Jurkat, Clone E6-1 (cell line): ENCODE data around the gene MFSD8.
"Not testable (repeated sequence)": the region's sequence is repeated elsewhere in the genome, so short reads cannot be mapped to it uniquely, and the experiment has no call there.

Source experiments
- DNase-seq: peaks from one replicate; pipeline ENCODE4 v3.0.0-alpha.2; 2011; ENCODE audit warnings: low read depth, low spot score
- H3K4me3 ChIP-seq: 2 replicates; pipeline ENCODE4 v1.5.1; 2011; ENCODE audit warnings: mild to moderate bottlenecking, low read length, control low read depth, moderate library complexity

MFSD8 gene

DNA sequence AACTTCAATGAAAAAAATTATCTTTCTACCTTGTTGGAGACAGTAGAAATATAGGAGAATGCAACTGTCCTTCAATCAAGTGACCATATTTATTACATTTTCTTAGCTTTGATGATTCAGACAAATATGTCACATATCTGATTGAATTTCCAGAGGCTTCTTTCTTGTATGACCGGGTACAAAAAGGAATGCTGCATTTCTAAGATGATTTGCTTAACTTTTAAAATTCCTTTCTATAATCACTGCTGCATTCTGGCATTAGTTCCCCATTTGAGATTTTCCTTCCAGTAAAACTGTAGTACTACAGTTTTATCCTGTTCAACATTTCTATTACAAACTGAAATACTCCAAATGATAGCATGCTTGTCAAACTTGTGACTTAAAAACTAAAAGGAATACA, 5.2 kb downstream of the MFSD8 start:
- no peak for DNase-seq
- H3K4me3 ChIP-seq: no peak overlapping the region

DNA sequence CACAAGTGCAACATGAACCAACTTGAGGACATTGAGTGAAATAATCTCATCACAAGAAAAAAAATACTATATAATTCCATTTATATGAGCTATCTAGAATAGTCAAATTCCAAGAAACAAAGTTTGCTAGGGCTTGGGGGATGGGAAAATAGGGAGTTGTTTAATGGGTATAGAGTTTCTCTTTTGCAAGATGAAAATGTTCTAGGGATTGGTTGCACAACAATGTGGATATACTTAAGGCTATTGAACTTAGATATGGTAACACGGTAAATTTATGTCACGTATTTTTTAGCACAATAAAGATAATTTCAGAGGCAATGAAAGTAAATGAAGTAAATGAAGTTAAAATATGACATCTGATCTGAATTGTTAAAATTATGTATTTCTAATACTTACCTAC, 7.9 kb downstream of the MFSD8 start:
- no peak overlapping the region for H3K4me3 ChIP-seq
- no peak for DNase-seq

DNA sequence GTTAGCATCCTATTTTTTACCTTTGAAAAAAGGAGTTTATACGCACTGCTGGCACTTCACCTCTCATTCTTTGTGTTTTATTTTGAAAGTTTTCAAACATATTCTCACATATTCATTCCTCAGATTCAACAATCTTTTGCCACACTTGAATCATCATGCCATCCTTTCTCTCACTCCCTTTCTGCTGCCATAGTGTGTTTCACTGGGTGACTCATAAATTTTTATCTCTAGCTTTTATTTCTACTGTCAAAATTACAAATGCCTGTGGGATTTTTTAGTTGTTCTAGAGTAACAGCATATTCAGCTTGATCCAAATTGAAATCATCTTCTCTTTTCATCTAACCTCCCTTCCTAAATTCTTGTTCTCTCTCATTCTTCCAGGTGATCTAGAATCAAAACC, 28.0 kb downstream of the MFSD8 start:
- DNase-seq: no peak
- H3K4me3 ChIP-seq: no peak overlapping the region

DNA sequence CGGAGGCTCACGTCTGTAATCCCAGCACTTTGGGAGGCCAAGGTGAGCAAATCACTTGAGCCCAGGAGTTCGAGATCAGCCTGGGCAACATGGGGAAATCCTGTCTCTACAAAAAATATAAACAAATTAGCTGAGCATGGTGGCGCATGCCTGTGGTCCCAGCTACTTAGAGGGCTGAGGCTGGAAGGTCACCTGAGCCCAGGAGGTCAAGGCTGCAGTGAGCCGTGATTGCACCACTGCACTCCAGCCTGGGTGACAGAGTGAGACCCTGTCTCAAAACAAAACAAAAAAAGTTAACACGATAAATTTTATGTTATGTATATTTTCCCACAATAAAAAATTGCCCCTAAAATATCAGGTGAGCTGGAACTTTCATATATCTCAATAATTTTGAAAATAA, 33.1 kb downstream of the MFSD8 start:
- not testable (repeated sequence) for DNase-seq, H3K4me3 ChIP-seq

DNA sequence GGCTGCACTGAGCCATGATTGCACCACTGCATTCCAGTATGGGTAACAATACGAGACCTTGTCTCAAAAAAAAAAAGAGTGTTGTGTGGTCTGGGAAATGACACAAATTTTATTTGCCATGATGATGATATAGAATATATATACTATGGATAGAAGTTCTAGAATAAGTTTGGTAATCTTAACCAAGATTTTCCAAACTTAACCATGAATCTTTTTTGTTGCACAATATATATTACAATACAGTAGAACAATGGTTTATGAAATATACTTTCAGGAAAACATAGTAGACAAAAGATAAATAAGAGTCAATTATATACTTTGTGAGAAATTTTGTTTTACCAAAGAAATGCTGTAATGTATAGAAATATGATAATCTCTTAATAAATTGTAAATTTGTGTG, 34.8 kb downstream of the MFSD8 start:
- H3K4me3 ChIP-seq: no peak overlapping the region
- no peak for DNase-seq

DNA sequence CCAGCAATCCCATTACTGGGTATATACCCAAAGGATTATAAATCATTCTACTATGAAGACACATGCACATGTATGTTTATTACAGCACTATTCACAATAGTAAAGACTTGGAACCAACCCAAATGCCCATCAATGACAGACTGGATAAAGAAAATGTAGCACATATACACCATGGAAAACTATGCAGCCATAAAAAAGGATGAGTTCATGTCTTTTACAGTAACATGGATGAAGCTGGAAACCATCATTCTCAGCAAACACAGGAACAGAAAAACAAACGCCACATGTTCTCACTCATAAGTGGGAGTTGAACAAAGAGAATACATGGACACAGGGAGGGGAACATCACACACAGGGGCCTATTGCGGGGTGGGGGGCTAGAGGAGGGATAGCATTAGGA, 39.3 kb downstream of the MFSD8 start:
- H3K4me3 ChIP-seq, DNase-seq: not testable (repeated sequence)

DNA sequence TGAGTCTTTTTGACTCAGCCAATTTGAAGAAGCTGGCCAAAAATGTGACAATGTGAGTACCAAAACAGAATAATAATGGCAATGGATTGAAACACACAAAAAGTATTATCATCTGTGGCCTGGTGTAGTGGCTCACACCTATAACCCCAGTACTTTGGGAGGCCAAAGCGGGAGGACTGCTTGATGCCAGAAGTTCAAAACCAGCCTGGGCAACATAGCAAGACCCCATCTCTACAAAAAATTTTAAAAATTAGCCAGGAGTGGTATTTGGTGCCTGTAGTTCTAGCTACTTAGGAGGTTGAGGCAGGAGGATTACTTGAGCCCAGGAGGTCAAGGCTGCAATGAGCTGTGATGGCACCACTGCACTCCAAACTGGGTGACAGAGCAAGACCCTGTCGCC, 42.7 kb downstream of the MFSD8 start:
- DNase-seq: no peak
- no peak overlapping the region for H3K4me3 ChIP-seq

DNA sequence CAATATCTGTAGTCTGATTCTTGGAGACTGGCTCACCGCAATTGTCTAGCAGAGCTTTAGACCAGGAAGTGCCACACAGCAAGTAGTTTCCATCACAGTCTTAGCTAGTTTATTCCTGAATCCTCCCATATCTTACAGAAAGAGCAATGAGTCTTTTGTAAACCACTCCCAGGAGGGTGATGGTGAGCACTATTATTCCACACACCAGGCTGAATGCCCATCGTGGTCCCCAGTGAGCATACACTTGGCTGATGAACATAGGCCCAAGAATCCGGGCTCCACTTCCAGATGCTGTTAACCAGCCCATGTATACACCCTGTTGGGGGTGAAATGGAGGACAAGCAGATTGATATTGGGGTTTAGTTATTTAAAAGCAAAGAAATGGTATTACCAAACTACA, 44.5 kb downstream of the MFSD8 start:
- no peak for DNase-seq

DNA sequence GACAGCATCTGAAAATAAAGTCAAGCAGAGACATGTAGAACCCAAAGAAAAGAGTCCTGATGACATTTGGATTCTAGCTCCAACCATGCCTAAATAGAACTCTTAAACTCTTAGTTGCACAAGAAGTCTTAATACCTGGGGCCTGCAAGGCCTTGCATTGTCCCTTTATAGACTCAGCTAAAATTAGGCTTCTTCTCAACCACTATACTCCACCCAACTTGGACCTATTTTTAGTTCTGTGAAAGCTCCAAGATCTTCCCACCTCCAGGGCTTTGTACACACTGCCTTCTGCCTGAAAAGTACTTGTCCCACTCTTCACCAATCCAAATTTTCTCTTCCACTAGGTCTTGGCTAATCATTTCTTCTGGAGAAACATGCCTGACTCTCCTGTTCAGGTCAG, 47.8 kb downstream of the MFSD8 start:
- no peak overlapping the region for H3K4me3 ChIP-seq
- no peak for DNase-seq

More for the DNA sequence above, 44.5 kb downstream of the MFSD8 start:
- no peak overlapping the region for H3K4me3 ChIP-seq

DNA sequence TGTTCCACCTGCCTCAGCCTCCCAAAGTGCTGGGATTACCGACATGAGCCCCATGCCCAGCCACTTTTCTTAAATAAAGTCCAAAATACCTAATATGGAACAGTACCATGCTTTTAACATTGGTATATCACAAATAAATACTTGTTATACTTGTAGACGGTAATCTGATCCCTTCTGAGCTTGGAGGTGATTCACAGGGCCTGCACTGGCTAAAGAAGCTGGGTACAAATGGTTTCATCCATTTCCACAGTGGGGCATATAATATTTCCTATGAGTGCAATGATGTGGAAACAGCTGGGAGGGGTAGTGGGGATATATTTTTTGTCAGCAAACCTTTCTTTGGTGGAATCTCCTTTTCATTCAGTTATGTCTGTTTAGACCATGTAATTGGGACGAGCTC, 48.5 kb downstream of the MFSD8 start:
- no peak for DNase-seq
- H3K4me3 ChIP-seq: no peak overlapping the region

DNA sequence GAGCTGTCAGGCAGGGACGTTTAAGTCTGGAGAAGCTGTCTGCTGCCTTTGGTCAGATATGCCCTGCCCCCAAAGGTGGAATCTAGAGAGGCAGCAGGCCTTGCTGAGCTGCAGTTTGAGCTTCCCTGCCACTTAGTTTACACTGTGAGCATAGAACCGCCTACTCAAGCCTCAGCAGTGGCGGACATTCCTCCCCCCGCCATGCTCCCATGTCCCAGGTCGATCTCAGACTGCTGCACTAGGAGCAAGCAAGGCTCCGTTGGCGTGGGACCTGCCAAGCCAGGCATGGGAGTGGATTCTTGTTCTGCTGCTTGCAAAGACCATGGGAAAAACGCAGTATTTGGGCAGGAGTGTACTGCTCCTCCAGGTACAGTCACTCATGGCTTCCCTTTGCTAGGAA, 59.9 kb downstream of the MFSD8 start:
- no peak overlapping the region for H3K4me3 ChIP-seq
- no peak for DNase-seq

DNA sequence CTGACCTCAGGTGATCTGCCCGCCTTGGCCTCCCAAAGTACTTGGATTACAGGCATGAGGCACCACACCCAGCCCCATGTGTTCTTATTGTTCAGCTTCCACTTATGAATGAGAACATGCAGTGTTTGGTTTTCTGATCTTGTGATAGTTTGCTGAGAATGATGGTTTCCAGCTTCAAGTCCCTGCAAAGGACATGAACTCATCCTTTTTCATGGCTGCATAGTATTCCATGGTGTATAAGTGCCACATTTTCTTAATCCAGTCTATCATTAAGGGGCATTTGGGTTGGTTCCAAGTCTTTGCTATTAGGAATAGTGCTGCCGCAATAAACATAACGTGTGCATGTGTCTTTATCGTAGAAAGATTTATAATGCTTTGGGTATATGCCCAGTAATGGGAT, 65.3 kb downstream of the MFSD8 start:
- H3K4me3 ChIP-seq, DNase-seq: not testable (repeated sequence)

DNA sequence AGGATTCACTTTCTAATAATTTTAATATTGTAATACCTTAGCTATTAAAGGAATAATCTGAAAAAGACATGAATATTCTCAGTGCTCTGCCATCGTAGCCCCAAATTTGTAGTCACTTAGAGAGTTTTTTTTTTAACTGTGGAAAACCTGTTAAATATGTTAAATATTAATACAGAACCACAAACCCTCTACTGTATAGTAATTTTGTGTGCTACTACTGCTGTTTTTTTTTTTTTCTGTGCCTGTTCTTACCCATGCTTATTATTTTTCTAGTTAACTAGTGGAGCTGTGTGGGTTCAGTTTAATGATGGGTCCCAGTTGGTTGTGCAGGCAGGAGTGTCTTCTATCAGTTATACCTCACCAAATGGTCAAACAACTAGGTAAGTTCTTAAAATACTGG, 68.4 kb downstream of the MFSD8 start:
- no peak for DNase-seq
- no peak overlapping the region for H3K4me3 ChIP-seq

DNA sequence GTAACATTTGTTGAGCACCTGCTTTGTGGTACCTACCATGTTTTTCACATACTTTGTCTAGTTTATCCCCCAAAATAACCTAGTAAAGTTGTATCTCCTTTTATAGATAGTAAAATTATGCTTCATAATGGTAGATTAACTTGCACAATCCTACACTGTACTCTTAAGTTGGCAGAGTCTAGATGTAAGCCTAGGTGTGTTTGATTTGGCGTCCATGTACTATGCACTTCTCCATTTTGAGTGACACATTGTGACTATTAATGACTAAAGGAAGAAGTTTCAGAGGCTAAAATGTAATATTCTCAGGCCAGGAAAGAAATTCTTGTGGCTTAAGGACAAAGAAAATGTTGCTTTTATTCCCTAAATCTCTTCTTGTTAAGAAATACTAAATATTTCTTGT, 68.9 kb downstream of the MFSD8 start:
- no peak overlapping the region for H3K4me3 ChIP-seq
- DNase-seq: no peak

DNA sequence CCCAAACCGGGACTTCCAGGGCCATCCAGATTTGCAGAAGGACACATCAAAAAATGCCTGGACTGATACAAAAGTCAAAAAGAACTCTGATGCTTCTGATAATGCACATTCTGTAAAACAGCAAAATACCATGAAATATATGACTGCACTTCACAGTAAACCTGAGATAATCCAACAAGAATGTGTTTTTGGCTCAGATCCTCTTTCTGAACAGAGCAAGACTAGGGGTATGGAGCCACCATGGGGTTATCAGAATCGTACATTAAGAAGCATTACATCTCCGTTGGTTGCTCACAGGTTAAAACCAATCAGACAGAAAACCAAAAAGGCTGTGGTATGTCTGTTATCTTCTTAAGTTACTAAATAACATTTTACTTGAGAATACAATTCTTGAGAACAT, 75.1 kb downstream of the MFSD8 start:
- no peak for DNase-seq
- H3K4me3 ChIP-seq: no peak overlapping the region

DNA sequence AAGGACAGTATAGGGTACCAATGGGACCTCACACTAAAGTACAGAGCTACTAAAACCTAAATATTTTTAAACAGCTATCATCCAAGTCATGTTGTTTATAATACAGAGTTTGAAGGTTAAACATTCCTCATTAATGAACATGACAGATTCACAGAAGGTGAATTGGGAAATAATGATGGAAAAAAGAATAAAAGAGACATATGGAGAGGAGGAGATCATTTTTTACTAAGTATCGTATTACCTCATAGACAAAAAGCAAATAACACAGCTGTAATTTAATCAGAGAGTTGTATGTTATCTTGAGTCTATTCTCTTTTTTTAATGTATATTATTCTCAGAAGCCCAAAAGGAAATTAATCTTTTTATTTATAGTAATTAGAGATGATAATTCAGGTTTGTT, 76.4 kb downstream of the MFSD8 start:
- H3K4me3 ChIP-seq: no peak overlapping the region
- no peak for DNase-seq

DNA sequence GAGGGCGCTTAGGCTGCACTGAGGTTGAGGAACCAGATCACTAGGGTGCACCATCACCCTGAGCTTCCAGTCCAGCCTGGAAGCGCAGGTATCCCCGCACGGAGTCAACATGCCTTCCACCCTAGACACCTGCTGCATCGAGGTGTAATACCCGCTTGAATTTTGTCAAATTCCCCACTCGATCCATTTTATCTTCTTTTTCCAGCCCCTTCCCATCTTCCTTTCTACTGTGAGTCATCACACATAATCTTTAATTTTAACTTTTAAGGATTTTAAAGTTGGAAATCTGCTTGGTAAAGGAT, 83.5 kb downstream of the MFSD8 start:
- H3K4me3 ChIP-seq: peak overlapping the region; percentile 88
- DNase-seq: no peak

DNA sequence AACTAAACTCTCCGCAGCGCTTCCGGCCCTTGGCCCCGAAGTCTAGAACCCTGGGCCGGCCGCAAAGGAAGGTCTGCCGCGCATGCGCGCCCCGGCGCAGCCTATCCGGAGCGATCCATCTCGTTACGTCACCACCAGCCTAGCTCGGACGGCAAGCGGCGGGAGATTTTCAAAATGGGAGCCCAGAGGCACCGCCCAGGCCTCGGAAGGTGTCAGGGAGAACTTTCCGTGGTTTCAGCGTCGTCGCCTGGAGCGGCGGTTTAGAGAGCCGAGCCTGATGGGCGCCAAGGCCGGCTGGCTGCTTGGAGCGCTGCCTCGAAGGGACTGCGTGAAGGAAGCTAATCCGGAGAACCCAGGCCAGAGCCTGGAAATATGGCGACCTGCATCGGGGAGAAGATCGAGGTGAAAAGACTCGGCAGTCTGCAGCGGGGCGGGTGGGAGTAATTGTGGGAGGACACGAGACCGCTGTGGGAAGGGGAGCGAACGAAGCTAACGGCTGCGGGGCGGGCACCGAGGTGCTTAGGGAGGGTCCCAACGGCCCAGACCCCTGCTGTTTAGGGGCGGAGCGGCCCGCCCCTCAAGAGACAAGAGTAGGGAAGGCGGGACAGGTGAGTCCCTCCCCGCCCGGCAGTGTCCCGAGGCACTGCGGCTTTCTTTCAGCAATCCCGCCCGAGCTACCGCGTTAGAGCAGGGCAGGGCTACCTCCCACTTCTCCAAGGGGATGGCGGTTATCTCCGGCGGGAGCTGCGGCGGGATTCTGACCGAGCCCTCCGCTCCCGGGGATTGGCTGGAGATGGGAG, 84.0 kb downstream of the MFSD8 start, which contains the start of gene PLK4:
Gene PLK4, plus strand, starts transcription at position 131 of the 800 bp plus-strand sequence. Its CDS starts 242 bp downstream, at position 373.
- H3K4me3 ChIP-seq: peak within 1 kb of the TSS; percentile 88
- peak; percentile 95 for DNase-seq

DNA sequence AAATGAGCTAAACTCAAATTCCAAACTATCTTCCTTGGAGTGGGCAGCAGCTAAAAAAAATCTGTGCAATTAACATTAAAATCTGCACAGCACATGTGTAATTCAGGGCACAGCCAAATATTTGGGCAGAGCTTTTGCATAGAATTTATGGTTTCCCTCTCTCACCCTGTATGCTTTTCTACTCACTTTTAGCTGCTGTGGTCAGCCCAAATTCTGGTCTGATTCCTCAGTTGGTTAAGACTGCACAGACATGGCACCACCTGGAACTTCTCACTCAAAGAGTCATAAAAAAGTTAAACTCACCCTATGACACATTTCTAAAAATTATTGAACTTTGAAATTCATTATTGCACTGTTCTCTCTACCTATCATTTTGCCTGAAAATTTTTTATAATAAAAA, 89.2 kb downstream of the MFSD8 start:
- no peak for DNase-seq
- H3K4me3 ChIP-seq: no peak overlapping the region

DNA sequence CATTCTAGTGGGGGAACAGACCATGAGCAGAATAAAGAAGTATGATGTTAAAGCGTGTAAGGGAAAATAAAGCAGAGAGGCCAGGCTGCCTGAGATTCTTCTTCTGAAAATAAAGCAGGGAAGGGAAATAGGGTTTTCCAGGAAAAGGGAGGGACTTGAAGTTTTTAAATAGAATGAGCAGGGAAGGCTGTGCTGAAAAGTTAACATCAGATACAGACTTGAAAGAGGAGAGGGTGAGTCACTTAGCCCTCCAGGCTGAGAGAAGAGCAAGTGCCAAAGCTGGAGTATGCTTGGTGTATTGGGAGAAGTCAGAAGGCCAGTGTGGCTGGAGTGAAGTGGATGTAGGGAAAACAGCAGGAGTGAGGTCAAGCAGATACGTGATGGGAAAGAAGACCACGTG, 94.3 kb downstream of the MFSD8 start:
- DNase-seq: no peak
- H3K4me3 ChIP-seq: no peak overlapping the region

DNA sequence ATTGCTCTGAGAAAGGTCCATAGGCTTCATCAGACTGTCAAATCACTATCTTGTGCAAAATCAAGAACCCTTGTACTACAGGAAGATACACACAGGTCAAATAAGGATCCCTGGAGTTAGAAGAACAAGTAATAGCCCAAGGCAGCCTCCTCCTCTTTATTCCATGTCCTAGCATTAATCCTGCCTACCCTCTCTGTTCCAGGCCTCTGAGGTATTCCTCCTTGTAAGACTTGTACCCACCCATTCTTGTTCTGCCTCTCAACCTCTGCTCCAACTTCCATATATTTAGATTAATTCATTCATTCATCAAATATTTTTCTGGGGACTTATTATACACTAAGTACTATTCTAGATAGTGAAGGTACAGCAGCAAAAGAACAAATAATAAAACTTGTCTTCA, 94.7 kb downstream of the MFSD8 start:
- H3K4me3 ChIP-seq: no peak overlapping the region
- DNase-seq: no peak
